Breast epithelium (tissue), 3 donors: ENCODE data around the gene KIF17.

Source experiments
- CTCF ChIP-seq, 3 donors: fragments of 450-650 bp; IDR thresholded peaks; one replicate each; pipeline ENCODE4 v1.5.1; 2016 to 2017; ENCODE audit warnings: antibody characterized with exemption in 3 of 3, mild to moderate bottlenecking in 3 of 3, moderate library complexity in 3 of 3
- POLR2A ChIP-seq: fragments of 450-650 bp; IDR thresholded peaks from one replicate; pipeline ENCODE4 v1.6.1; 2016; ENCODE audit warnings: antibody characterized with exemption, mild to moderate bottlenecking, moderate library complexity
- POLR2AphosphoS5 ChIP-seq, 3 donors: sonication (generic); formaldehyde crosslinking; IDR thresholded peaks; one replicate each; pipeline ENCODE4 v1.6.1; 2017; ENCODE audit warnings: antibody characterized with exemption in 3 of 3

GRCh38 chr1:20634065-20634593 is 83.7 kb downstream of the KIF17 start:
- TF ChIP-seq CTCF (IDR thresholded peaks at IDR 0.05) (no peak), POLR2A (no peak), POLR2AphosphoS5 (IDR thresholded peaks at IDR 0.05) (no peak)
